ENCODE measurements around the gene MEGF9. TPM values are rescaled to one million over a fixed set of nuclear protein-coding genes. Genes with fewer than 3 reads are reported as not detected.

MEGF9 gene
- polyA plus RNA-seq, 1 of the 3 experiments (the other 2 are of a cell fraction) = 1.8 TPM

DNA sequence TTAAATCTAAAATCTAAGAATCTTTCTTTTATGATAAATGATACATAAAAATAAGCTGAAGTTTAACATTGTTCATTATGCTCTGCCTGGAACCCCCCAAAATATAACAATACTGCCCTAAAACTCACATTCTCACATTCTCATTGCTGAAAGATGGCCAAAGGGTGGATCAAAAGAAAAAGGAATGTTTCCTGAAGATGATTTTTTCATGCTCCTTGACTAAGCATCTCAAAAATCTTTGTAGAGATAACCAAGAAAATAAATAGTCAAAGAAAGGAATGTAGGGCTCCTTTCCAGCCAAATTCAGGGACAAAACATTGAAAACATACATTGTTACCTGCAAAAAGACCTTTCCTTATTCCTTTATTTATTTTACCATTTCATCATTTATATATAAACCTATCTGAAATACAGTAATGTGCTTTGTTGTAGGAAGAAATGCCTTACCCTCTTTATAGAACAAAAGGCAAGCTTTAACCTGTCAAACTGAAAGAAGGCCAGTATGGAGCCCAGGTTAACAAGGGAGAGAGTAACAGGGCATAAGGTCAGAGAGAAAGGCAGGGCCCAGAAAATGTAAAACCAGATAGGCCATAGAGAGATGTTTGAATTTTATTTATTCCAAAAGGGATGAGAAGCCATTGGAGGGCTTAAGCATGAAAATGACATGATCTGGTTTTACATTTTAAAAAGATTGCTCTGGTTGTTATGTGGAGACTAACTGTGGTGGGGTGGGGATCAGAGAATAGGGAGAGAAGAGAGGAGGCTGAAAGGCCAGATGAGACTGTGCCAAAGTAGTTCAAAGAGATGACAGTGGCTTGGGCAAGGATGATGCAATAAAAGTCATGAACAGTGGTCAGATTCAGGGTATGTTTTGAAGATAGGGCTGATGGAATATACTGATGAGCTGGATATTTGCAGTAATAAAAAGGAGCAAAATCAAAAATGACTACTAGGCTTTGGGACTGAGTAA is 97.0 kb downstream of the MEGF9 start:
- no peak for TF ChIP-seq MEF2A (IDR thresholded peaks at IDR 0.05; ENCODE audit: borderline replicate concordance, low read depth)
- TF ChIP-seq, protein P1, sequence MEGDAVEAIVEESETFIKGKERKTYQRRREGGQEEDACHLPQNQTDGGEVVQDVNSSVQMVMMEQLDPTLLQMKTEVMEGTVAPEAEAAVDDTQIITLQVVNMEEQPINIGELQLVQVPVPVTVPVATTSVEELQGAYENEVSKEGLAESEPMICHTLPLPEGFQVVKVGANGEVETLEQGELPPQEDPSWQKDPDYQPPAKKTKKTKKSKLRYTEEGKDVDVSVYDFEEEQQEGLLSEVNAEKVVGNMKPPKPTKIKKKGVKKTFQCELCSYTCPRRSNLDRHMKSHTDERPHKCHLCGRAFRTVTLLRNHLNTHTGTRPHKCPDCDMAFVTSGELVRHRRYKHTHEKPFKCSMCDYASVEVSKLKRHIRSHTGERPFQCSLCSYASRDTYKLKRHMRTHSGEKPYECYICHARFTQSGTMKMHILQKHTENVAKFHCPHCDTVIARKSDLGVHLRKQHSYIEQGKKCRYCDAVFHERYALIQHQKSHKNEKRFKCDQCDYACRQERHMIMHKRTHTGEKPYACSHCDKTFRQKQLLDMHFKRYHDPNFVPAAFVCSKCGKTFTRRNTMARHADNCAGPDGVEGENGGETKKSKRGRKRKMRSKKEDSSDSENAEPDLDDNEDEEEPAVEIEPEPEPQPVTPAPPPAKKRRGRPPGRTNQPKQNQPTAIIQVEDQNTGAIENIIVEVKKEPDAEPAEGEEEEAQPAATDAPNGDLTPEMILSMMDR (IDR thresholded peaks at IDR 0.05) = no peak
- no peak for TF ChIP-seq POLR2AphosphoS5 (IDR thresholded peaks at IDR 0.05; ENCODE audit: low read depth, low read length)
- no peak for TF ChIP-seq JUND (IDR thresholded peaks at IDR 0.05)
- TF ChIP-seq, protein P2, sequence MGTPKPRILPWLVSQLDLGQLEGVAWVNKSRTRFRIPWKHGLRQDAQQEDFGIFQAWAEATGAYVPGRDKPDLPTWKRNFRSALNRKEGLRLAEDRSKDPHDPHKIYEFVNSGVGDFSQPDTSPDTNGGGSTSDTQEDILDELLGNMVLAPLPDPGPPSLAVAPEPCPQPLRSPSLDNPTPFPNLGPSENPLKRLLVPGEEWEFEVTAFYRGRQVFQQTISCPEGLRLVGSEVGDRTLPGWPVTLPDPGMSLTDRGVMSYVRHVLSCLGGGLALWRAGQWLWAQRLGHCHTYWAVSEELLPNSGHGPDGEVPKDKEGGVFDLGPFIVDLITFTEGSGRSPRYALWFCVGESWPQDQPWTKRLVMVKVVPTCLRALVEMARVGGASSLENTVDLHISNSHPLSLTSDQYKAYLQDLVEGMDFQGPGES (IDR thresholded peaks at IDR 0.05; ENCODE audit: low read depth, low read length) = no peak
- no peak for TF ChIP-seq ELF1 (IDR thresholded peaks at IDR 0.05)
- TF ChIP-seq RAD21 (IDR thresholded peaks at IDR 0.05; ENCODE audit: low read length) = no peak
- no peak for TF ChIP-seq EZH2phosphoT487 (IDR thresholded peaks at IDR 0.05; ENCODE audit: borderline replicate concordance, low read depth)
- no peak for TF ChIP-seq RCOR1 (IDR thresholded peaks at IDR 0.05; ENCODE audit: low read length)
- TF ChIP-seq NFIC (IDR thresholded peaks at IDR 0.05; ENCODE audit: borderline replicate concordance) = no peak
- TF ChIP-seq, protein P3, sequence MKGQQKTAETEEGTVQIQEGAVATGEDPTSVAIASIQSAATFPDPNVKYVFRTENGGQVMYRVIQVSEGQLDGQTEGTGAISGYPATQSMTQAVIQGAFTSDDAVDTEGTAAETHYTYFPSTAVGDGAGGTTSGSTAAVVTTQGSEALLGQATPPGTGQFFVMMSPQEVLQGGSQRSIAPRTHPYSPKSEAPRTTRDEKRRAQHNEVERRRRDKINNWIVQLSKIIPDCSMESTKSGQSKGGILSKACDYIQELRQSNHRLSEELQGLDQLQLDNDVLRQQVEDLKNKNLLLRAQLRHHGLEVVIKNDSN (IDR thresholded peaks at IDR 0.05; ENCODE audit: borderline replicate concordance, low read depth) = no peak
- no peak for TF ChIP-seq REST (IDR thresholded peaks at IDR 0.05; ENCODE audit: low read depth, low read length)
- no peak for TF ChIP-seq NRF1 (IDR thresholded peaks at IDR 0.05; ENCODE audit: low read depth, low read length)
- TF ChIP-seq SIN3A (IDR thresholded peaks at IDR 0.05; ENCODE audit: borderline replicate concordance, low read depth, low read length) = no peak
- TF ChIP-seq CHD2 (IDR thresholded peaks at IDR 0.05; ENCODE audit: low read length, partially characterized antibody) = no peak
- TF ChIP-seq YY1 (IDR thresholded peaks at IDR 0.05; ENCODE audit: low read depth) = no peak
- no peak for TF ChIP-seq RFX5 (IDR thresholded peaks at IDR 0.05; ENCODE audit: low read length)
- no peak for TF ChIP-seq FOSL2 (IDR thresholded peaks at IDR 0.05; ENCODE audit: borderline replicate concordance, low read depth)
- TF ChIP-seq TCF12 (IDR thresholded peaks at IDR 0.05) = no peak
- TF ChIP-seq USF2 (IDR thresholded peaks at IDR 0.05; ENCODE audit: borderline replicate concordance, low read depth, low read length) = no peak
- POLR2A ChIA-PET = no interaction called here
- peak overlapping the region in 1 of 2 experiments; percentile 33; a peak in 3 of 4 replicates for H3K27ac ChIP-seq (ENCODE audit: low read depth in 2 of 2, low read length in 1 of 2)

More for the DNA sequence above, 97.0 kb downstream of the MEGF9 start:
- Histone ChIP-seq H3K27me3 (ENCODE audit: insufficient read depth) (no peaks in the 10 kb centered on the region), H3K4me2 (no peak overlapping the region), H3K36me3 (replicated peaks in 1 of 2; ENCODE audit: control insufficient read depth in 1 of 2, insufficient read depth in 2 of 2, low read length in 1 of 2) (no peaks in the 10 kb centered on the region), H4K20me1 (ENCODE audit: insufficient read depth) (no peaks in the 10 kb centered on the region), H2AFZ (ENCODE audit: low read depth) (peak overlapping the region; percentile 27; the same call in 1 of the 2 replicates), H3K79me2 (ENCODE audit: insufficient read depth) (no peaks in the 10 kb centered on the region), H3F3A (replicated peaks; ENCODE audit: insufficient read depth) (peaks cover 15% of the 10 kb centered on the region), H3K4me1 (ENCODE audit: control insufficient read depth in 1 of 2, insufficient read depth in 2 of 2, low read depth in 1 of 2, low read length in 1 of 2) (peaks cover 0 to 14% of the 10 kb centered on the region in 2 experiments; a peak in 2 of 4 replicates), H3K9me2 (no peaks in the 10 kb centered on the region), H3K4me3 (ENCODE audit: low read depth in 2 of 2, low read length in 1 of 2) (no peak overlapping the region), H3K9ac (no peak overlapping the region), H3K9me3 (no peaks in the 10 kb centered on the region)
- CTCF ChIA-PET = interaction anchor here (0.6 to 3.2 kb wide), 5 partner anchors 93 to 443 kb away, joined by 3 to 11 read pairs (median 3); no protein-coding TSS in a partner anchor
- no peak for DNase-seq

All from SK-N-SH (cell line).